K562 (cell line): ENCODE results near the gene CCDC106.

Source experiments
- ARNT ChIP-seq, 2 experiments: fragments of 450-650 bp; IDR thresholded peaks; 2 replicates each; pipeline ENCODE4 v1.6.1; 2016; ENCODE audit warnings: mild to moderate bottlenecking in 1 of 2
- CBX8 ChIP-seq: fragments of 200-600 bp; sonication (generic); IDR thresholded peaks from 2 replicates; pipeline ENCODE4 v1.6.1; 2012; ENCODE audit warnings: borderline replicate concordance, mixed run types, low read depth, mild to moderate bottlenecking, moderate library complexity, mixed read lengths, low read length, control low read depth, inconsistent platforms; ENCODE audit not compliant: poor library complexity, severe bottlenecking; ENCODE audit errors: extremely low read depth
- MLX ChIP-seq, 2 experiments: fragments of 450-650 bp in 1 of 2; sonication (generic) in 1 of 2; formaldehyde crosslinking; conservative IDR thresholded peaks; 2 replicates each; pipeline versions ENCODE4 v1.4.0 to v1.8.1; 2020 to 2022; ENCODE audit warnings: mild to moderate bottlenecking in 1 of 2, missing genetic modification reagents in 1 of 2
- MTA2 ChIP-seq: fragments of 450-650 bp; IDR thresholded peaks from 2 replicates; pipeline ENCODE4 v1.6.1; 2016; ENCODE audit warnings: low read depth
- NFIC ChIP-seq: fragments of 450-650 bp; IDR thresholded peaks from 2 replicates; pipeline ENCODE4 v1.6.1; 2017; ENCODE audit warnings: mild to moderate bottlenecking, inconsistent platforms
- PATZ1 ChIP-seq: fragments of 250-450 bp; sonication (Bioruptor Pico); IDR thresholded peaks from 2 replicates; pipeline ENCODE4 v1.5.0; 2020; ENCODE audit warnings: mild to moderate bottlenecking, borderline replicate concordance
- SAP30 ChIP-seq: fragments of 200-600 bp; sonication (generic); IDR thresholded peaks from 2 replicates; pipeline ENCODE4 v1.6.1; 2012; ENCODE audit warnings: borderline replicate concordance, low read depth, mild to moderate bottlenecking, moderate library complexity, low read length, control low read depth, inconsistent platforms; ENCODE audit not compliant: insufficient read depth, poor library complexity, severe bottlenecking
- STAG1 ChIP-seq: sonication (generic); formaldehyde crosslinking; IDR thresholded peaks from 2 replicates; pipeline ENCODE4 v1.5.0; 2020; ENCODE audit warnings: missing genetic modification reagents, borderline replicate concordance
- THAP7 ChIP-seq: fragments of 250-450 bp; sonication (Bioruptor Pico); IDR thresholded peaks from 2 replicates; pipeline ENCODE4 v1.5.0; 2021
- ZBTB43 ChIP-seq: sonication (generic); formaldehyde crosslinking; IDR thresholded peaks from 2 replicates; pipeline ENCODE4 v1.8.0; 2023; ENCODE audit warnings: mild to moderate bottlenecking, missing genetic modification reagents
- ZNF121 ChIP-seq: sonication (generic); formaldehyde crosslinking; conservative IDR thresholded peaks from 2 replicates; pipeline ENCODE4 v1.8.0; 2022; ENCODE audit warnings: missing genetic modification reagents

GRCh38 chr19:55606817-55607216 lies 41.2 kb upstream of the CCDC106 start:
- TF ChIP-seq ARNT (IDR thresholded peaks at IDR 0.05) (no peak), ZNF121 (no peak), MTA2 (no peak), PATZ1 (CRISPR knock-in tag) (no peak), STAG1 (CRISPR knock-in tag) (no peak), MLX (CRISPR knock-in tag; conservative IDR thresholded peaks at IDR 0.05) (no peak), THAP7 (CRISPR knock-in tag) (no peak), SAP30 (no peak), CBX8 (no peak), ZBTB43 (no peak), NFIC (no peak)
